Thyroid gland (tissue), 4 donors: Measurements from ENCODE around the gene C5orf46.

Source experiments
- CTCF ChIP-seq, 6 experiments: fragments of 200-600 bp in 3 of 6; fragments of 450-650 bp in 3 of 6; sonication (generic) in 3 of 6; IDR thresholded peaks; one replicate each; pipeline ENCODE4 v1.5.1; 2016 to 2019; ENCODE audit warnings: antibody characterized with exemption in 6 of 6, mild to moderate bottlenecking in 2 of 6, inconsistent platforms in 1 of 6, moderate library complexity in 1 of 6
- POLR2A ChIP-seq, 2 donors: fragments of 450-650 bp; IDR thresholded peaks; one replicate each; pipeline ENCODE4 v1.6.1; 2017; ENCODE audit warnings: antibody characterized with exemption in 2 of 2, mild to moderate bottlenecking in 2 of 2, moderate library complexity in 1 of 2

DNA sequence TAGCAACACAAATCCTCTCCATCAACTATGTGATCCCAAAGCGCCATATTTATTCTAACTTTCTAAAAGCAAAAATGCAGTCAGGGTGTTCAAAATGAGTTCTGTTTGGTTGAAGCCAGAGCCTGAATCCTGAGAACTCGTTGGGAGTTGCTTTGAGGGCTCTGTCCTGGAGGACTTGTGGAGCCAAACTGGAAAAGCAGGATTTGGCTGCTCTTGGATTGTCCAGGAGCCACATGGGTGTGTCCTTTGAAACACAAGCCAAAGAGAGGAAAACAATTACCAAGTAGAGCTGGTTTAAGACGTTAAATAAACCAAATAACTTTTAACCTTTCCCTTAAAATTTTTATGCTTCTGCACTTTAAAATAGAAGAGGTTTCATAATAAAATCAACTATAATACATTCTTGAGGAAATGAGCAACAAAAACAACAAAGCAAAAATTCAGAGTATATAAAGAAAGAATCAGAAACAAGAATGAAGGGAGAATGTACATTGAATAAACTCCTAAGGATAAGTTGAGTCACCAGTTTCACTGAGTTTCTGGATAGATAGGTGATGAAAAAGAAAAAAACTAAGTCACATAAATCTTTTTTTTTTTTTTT is 13.5 kb downstream of the C5orf46 start:
- TF ChIP-seq CTCF (IDR thresholded peaks at IDR 0.05) = no peak
- no peak for TF ChIP-seq POLR2A (IDR thresholded peaks at IDR 0.05)
